ENCODE results near the gene ADRB2. TPM values are rescaled to one million over a fixed set of nuclear protein-coding genes. Genes with fewer than 3 reads are reported as not detected.
"Not testable (repeated sequence)": the region's sequence is repeated elsewhere in the genome, so short reads cannot be mapped to it uniquely, and the experiment has no call there.

Gene ADRB2
- total RNA-seq, 2 experiments from 2014 or later = 0.36 to 0.52 TPM

DNA sequence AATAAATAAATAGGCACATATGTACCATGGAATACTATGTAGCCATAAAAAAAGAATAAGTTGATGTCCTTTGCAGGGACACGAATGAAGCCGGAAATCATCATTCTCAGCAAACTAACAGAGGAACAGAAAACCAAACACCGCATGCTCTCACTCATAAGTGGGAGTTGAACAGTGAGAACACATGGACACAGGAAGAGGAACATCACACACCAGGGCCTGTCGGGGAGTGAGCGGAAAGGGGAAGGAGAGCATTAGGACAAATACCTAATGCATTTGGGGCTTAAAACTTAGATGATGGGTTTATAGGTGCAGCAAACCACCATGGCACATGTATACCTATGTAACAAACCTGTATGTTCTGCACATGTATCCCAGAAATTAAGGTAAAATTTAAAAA lies 51.0 kb downstream of the ADRB2 start:
- H3K27ac Mint-ChIP-seq; H3K9me3 Mint-ChIP-seq; H3K27me3 Mint-ChIP-seq; POLR2A ChIA-PET; intact Hi-C loops (cut with micrococcal nuclease); H3K4me1 Mint-ChIP-seq (ENCODE audit: low read depth); H3K4me3 Mint-ChIP-seq; H3K36me3 Mint-ChIP-seq; DNase-seq: not testable (repeated sequence)
- CTCF ChIA-PET = interaction anchor here (1.7 kb wide), 1 partner anchor 80 kb away, joined by 6 read pairs; no protein-coding TSS in a partner anchor

Other genes with a start within 250 kb of the ADRB2 start
- gene HTR4, start 172.1 kb upstream of the ADRB2 start, total RNA-seq = not detected
- gene SH3TC2, start 236.5 kb downstream of the ADRB2 start, total RNA-seq = not detected